HG03095 (cell line): Measurements from ENCODE around the gene TAOK1.

Source experiments
- ATAC-seq: cut with Tn5 transposase; IDR thresholded peaks from one replicate; pipeline ENCODE4 v1.9.1; 2021; ENCODE audit warnings: moderate library complexity; ENCODE audit not compliant: unreplicated experiment

The TAOK1 gene

GRCh38 chr17:29378500-29378899 is 11.7 kb upstream of the TAOK1 start:
- no peak for ATAC-seq

GRCh38 chr17:29379084-29379991 is 10.8 kb upstream of the TAOK1 start:
- ATAC-seq = no peak

- no peak for ATAC-seq
Observed at GRCh38 chr17:29383686-29384085, 6.5 kb upstream of the TAOK1 start.

GRCh38 chr17:29384901-29385300 is 5.3 kb upstream of the TAOK1 start:
- ATAC-seq = no peak

- ATAC-seq = no peak
Observed at GRCh38 chr17:29386760-29387159, 3.4 kb upstream of the TAOK1 start.

- no peak for ATAC-seq
Observed at GRCh38 chr17:29388937-29389336, 1.2 kb upstream of the TAOK1 start.

- ATAC-seq = no peak
Observed at GRCh38 chr17:29390851-29391631, 878 bp downstream of the TAOK1 start.

GRCh38 chr17:29393436-29393835 is 3.3 kb downstream of the TAOK1 start:
- no peak for ATAC-seq

- no peak for ATAC-seq
Observed at GRCh38 chr17:29394761-29395160, 4.6 kb downstream of the TAOK1 start.

GRCh38 chr17:29396066-29396465 is 5.9 kb downstream of the TAOK1 start:
- ATAC-seq = no peak

- no peak for ATAC-seq
Observed at GRCh38 chr17:29399634-29400033, 9.5 kb downstream of the TAOK1 start.

- ATAC-seq = no peak
Observed at GRCh38 chr17:29400818-29401217, 10.7 kb downstream of the TAOK1 start.

GRCh38 chr17:29401258-29401657 is 11.1 kb downstream of the TAOK1 start:
- no peak for ATAC-seq

GRCh38 chr17:29407856-29408255 is 17.7 kb downstream of the TAOK1 start:
- ATAC-seq = no peak

- no peak for ATAC-seq
Observed at GRCh38 chr17:29409963-29410362, 19.8 kb downstream of the TAOK1 start.

- no peak for ATAC-seq
Observed at GRCh38 chr17:29412780-29413565, 22.8 kb downstream of the TAOK1 start.

- ATAC-seq = no peak
Observed at GRCh38 chr17:29420128-29420527, 30.0 kb downstream of the TAOK1 start.

- ATAC-seq = no peak
Observed at GRCh38 chr17:29430275-29430674, 40.1 kb downstream of the TAOK1 start.

GRCh38 chr17:29433541-29433940 is 43.4 kb downstream of the TAOK1 start:
- ATAC-seq = no peak

- ATAC-seq = no peak
Observed at GRCh38 chr17:29434550-29434949, 44.4 kb downstream of the TAOK1 start.

- no peak for ATAC-seq
Observed at GRCh38 chr17:29442451-29442850, 52.3 kb downstream of the TAOK1 start.
